ENCODE results near the gene COPS3. TPM values are rescaled to one million over a fixed set of nuclear protein-coding genes. Genes with fewer than 3 reads are reported as not detected.

COPS3 gene
- total and polyA plus RNA-seq, 2 of the 8 experiments (the other 6 are each of a cell fraction or from before 2014, with no cell fraction given), result 82.9 to 110 TPM

GRCh38 chr17:17252149-17252661 is 28.8 kb downstream of the COPS3 start (continued):
- TF ChIP-seq RNF2 (IDR thresholded peaks at IDR 0.05; ENCODE audit: borderline replicate concordance, low read depth, low read length, missing control alignments, poor library complexity, severe bottlenecking), result no peak
